SH-SY5Y (cell line): ENCODE results near the gene MYH7B.

Experiments
- GATA2 ChIP-seq: IDR thresholded peaks from 2 replicates; pipeline ENCODE4 v1.6.1; 2011; ENCODE audit warnings: mild to moderate bottlenecking, low read depth, low read length
- GATA3 ChIP-seq: IDR thresholded peaks from 2 replicates; pipeline ENCODE4 v1.6.1; 2011; ENCODE audit warnings: low read depth, mild to moderate bottlenecking, low read length, moderate library complexity

The MYH7B gene

DNA sequence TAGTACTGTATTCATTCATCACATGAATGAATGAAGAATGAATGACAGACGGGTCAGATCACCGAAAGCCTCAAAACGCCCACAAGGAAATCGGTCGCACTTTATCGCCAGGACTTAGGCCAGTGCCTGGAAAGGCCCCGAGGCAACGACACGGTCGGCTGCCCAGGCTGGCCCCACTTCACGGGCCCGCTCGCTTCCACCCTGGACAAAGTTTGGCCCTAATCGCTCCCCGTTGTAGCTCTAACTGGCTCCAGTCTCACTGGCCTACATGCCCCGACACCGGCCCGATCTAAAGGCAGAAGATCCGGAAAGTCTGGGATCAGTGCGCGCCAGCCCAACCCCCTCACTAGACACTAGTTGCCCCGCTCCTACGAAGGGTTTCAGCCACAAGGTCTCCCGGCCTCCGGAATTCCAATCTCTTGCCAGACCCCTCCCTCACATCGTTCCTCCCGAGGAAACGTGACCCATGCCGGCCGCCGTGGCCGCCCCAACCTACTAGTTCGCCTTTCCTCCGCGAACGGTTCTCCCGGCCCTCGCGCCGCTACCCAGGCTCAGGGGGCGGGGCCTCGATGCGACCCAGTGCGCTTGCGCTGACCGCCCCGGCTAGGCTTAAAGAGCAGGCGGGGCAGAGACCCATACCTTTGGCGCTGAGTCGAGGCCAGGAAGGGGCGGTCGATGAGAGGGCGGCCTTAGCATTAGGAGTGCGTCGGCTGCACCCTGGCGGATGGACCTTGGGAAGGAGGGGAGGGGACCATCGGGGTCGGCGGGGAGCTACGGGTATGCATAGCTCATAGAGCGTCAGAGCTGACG is at the start of gene MYH7B, which contains the start of gene GSS:
TSS of gene MYH7B (plus strand) at position 638 of the 810 bp plus-strand sequence. CDS start 22,138 bp downstream, outside the sequence.
TSS of gene GSS (minus strand) at position 576 of the 810 bp plus-strand sequence. CDS start 3,954 bp downstream, outside the sequence.
- TF ChIP-seq GATA3 (no peak), GATA2 (0 out of 2 replicates have a peak, but pooled peaks have one; percentile 0)

DNA sequence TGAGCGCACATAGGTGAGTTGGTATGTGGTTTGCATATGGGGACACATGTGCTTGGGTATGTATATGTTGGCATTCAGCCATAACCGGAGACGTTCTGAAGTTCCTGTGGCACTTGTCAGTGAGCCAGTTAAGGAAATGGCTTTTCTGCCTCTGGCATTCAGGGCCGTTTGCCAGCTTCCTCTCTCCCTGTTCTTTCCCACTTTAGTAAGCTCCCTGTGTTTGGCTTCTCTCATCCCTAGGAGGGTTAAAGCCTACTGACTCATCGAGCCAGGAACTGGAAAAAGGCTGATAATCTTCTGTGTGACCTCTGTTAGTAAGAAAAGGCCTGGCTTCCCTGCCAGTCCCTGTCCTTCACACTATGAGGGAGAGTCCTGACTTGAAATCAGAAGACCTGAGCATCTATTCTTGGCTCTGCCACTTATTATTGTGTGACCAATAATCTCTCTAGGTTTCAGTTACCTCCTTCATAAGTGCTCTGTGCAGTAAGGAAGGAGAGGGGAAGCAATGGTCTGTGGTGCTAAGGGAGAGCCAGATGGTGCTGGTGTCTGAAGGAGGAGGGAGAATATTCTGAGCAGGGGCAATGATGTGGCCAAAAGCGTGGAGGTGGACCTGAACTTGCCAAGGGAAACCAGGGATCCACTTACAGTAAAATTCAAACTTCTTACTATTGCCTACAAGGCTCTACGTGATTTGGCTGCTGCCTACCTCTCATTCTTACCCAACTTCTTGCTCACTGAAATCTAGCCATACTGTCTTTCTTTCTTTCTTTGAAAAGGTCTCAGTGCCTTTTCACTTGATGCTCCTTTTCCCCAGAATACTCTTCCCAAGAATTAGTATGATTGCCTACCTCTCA is 47.8 kb upstream of the MYH7B start:
- TF ChIP-seq GATA3 (no peak), GATA2 (no peak)

- TF ChIP-seq GATA2: no peak
- TF ChIP-seq GATA3: no peak
These were observed 40.5 kb upstream of the MYH7B start for GRCh38 chr20:34915131-34915530.

GRCh38 chr20:34915749-34916455 is 39.8 kb upstream of the MYH7B start:
- TF ChIP-seq GATA3 (no peak), GATA2 (no peak)

DNA sequence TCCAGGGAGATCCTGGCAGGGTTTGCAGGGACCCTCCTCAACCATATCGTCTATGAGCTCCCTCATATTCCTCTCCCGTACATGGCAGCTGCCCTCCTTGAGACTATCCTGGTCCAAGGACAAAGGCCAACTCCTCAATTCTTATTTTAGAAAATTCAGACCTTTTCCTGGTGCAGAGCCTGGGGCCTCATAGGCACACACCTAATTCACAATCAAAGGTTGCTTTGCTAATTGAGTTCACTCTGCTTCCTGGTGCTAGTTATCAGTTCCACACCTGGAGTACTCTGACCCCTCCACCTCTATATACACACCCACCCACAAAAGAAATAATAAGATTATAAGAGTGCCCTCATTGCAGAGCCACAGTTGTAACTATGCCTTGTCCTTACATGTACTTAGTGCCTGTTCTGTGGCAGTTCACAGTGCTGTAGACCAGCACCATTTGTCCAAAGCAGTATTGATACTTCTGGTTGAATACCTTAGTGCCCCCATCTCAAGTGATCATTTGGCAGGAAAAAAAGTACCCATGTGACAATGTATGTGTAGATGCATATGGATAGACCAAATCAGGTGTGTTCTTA is 38.8 kb upstream of the MYH7B start:
- TF ChIP-seq GATA3: no peak
- no peak for TF ChIP-seq GATA2

GRCh38 chr20:34920055-34920454 is 35.6 kb upstream of the MYH7B start:
- TF ChIP-seq GATA3: no peak
- no peak for TF ChIP-seq GATA2

- TF ChIP-seq GATA2 (no peak), GATA3 (no peak)
These were observed 34.2 kb upstream of the MYH7B start for GRCh38 chr20:34921436-34921835.

- TF ChIP-seq GATA2 (no peak), GATA3 (no peak)
These were observed 32.9 kb upstream of the MYH7B start for GRCh38 chr20:34922654-34923381.

DNA sequence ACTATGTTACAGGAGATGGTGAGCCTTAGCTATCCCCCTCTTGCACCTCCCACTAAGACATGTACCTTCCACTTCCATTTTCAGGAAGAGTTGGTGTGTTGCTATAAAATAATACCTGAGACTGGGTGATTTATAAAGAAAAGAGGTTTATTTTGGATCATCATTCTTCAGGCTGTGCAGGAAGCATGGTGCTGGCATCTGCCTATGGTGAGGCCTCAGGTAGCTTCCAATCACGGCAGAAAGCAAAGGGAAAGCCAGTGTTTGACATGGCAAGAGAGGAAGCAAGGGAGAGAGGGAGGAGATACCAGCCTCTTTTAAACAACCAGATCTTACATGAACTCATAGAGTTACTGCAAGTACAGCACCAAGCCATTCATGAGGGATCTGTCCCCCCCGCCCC is 32.3 kb upstream of the MYH7B start:
- TF ChIP-seq GATA2: no peak
- TF ChIP-seq GATA3: no peak

- no peak for TF ChIP-seq GATA3
- no peak for TF ChIP-seq GATA2
These were observed 30.3 kb upstream of the MYH7B start for GRCh38 chr20:34925341-34925740.

DNA sequence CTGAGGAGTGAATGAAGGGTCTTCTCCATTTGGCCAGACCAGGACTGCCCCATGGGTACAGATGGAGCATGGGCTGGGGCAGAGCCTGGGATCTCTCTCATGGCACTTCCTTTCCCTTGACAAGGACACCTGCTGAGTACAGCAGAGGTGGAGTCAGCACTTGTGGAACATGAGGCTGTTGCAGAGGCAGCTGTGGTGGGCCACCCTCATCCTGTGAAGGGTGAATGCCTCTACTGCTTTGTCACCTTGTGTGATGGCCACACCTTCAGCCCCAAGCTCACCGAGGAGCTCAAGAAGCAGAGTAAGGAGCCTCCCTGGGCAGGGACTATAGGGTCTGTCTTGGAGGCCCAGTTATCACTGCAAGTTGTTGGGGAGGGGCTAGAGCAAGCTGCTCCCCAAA is 29.7 kb upstream of the MYH7B start:
- TF ChIP-seq GATA3 (no peak), GATA2 (no peak)

DNA sequence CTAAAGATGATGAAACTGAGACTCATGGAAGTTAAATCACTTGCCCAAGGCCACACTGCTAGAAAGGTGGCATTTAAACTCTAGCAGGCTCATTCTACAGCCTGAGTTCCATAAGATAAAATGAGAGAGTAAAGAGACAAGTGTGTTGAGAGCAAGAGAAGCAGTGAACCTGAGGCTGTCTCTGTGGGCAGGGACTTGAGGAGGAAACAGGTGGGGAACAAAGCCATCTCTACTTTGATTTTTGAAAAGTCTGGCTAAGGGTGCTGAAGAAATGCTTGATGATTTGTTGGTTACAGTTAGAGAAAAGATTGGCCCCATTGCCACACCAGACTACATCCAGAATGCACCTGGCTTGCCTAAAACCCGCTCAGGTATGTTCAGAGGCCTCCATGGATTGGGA is 29.1 kb upstream of the MYH7B start:
- no peak for TF ChIP-seq GATA2
- no peak for TF ChIP-seq GATA3

DNA sequence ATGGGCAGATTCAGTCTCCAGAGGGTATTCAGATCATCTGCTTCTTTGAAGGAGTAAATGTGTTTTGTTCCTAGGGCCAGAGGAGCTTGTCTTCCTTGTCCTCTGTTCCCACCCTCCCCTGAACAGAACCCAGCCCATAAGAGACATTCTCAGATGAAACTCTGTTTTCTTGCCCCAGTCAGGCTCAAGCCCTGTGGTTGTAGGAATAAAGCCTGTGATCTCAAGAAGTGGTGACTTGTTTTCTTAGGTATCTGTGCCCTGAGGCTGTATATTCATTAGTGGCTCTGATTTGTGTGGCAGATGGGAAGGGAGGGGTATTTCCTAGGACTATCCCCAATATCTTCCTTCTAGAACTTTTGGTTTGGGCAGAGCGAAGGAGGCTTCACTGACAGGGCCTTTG is 27.9 kb upstream of the MYH7B start:
- TF ChIP-seq GATA3: no peak
- TF ChIP-seq GATA2: no peak

DNA sequence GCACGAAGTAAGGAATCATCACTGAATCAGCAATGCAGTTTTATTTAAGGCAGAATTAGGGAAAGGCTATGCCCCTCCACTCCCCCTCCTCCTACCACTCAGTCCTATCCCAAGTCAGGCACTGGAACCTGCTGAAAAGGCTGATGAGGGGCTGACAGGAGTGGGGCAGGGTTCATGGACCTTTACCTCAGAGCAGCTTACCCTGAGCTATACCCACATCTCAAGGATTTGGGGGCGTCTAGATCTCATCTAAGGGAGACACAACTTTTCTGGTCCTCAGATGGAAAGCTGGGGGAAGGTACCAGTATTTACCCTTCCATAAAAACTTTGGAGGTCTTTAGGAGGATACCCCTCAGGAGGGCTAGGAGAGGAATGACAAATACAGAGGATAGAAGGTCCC is 27.3 kb upstream of the MYH7B start:
- TF ChIP-seq GATA2: no peak
- no peak for TF ChIP-seq GATA3

DNA sequence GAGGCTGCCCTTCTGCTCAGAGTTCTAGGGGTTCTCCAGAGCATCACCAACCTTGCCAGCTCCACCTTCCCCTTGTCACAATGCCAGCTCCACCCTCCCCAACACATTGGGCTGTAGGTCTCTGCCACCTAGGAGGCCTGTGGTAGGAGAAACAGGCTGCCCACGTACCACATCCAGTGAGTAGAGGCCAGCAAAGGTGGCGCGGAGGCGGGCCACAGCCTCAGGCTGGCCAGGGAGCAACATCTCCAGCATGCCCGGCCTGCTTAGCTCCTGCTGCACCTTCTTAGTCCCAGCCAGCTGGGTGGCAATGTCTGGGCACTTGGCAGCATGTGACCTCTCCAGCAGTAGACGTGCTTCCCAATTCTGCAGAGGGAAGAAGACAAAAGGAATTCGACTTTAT is 23.9 kb upstream of the MYH7B start:
- no peak for TF ChIP-seq GATA2
